GM12891 (cell line): ENCODE data around the gene CHST9.

Source experiments
- PAX5 ChIP-seq: IDR thresholded peaks from 2 replicates; pipeline ENCODE4 v1.6.1; 2011; ENCODE audit warnings: low read length, moderate library complexity, mild to moderate bottlenecking; ENCODE audit not compliant: insufficient read depth, severe bottlenecking
- POLR2A ChIP-seq: IDR thresholded peaks from 2 replicates; pipeline ENCODE4 v1.6.1; 2011; ENCODE audit warnings: low read depth, low read length, control low read depth
- POLR2AphosphoS5 ChIP-seq: IDR thresholded peaks from 2 replicates; pipeline ENCODE4 v1.6.1; 2011; ENCODE audit warnings: low read depth, low read length, control low read depth
- POU2F2 ChIP-seq: IDR thresholded peaks from 2 replicates; pipeline ENCODE4 v1.6.1; 2011; ENCODE audit warnings: low read depth, mild to moderate bottlenecking, control low read depth, low read length, moderate library complexity
- SPI1 ChIP-seq: IDR thresholded peaks from 2 replicates; pipeline ENCODE4 v1.6.1; 2011; ENCODE audit warnings: low read depth, low read length, control low read depth
- TAF1 ChIP-seq: IDR thresholded peaks from 2 replicates; pipeline ENCODE4 v1.6.1; 2011; ENCODE audit warnings: low read depth, low read length, control low read depth

DNA sequence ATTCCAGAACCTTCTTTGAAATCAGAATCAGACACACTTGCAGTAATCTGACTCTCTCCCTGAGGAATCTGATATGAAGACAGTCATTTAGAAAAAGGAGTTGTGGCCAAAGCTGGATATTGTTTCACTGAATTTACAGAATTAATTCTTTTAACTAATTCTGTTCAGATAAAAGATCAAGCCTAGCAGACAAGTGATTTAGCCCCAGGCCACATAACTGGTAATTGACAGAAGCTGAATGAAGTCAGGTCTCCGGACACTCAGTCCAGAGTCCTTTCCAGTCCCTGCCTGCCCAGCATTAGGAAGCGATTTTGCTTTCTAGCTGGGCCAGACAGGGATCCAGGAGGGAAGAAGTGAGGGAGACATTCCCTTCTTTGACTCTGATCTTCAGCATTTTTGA lies 208.9 kb downstream of the CHST9 start:
- TF ChIP-seq POLR2AphosphoS5 (no peak), POLR2A (no peak), TAF1 (no peak), SPI1 (no peak), PAX5 (no peak), POU2F2 (no peak)
